Left lobe of liver (tissue), 2 donors: ENCODE data around the gene SH3D19. TPM values are rescaled to one million over a fixed set of nuclear protein-coding genes. Genes with fewer than 3 reads are reported as not detected.
"Not testable (repeated sequence)": the region's sequence is repeated elsewhere in the genome, so short reads cannot be mapped to it uniquely, and the experiment has no call there.

Experiments
- ATAC-seq: fragments of 200-7000 bp; cut with Tn5 transposase; one replicate; pipeline ENCODE4 v1.9.1; 2020; ENCODE audit warnings: mild to moderate bottlenecking, moderate library complexity
- DNase-seq: peaks from one replicate; pipeline ENCODE4 v3.0.0-alpha.2; 2020; ENCODE audit warnings: low spot score
- total RNA-seq: library from RNA; stranded (reverse); gene quantifications from one replicate; pipeline ENCODE4 v1.2.1, GENCODE V29; 2021
- donor health status: DM: no; HTN: no; CAD: no; lungs with moderate emphysema.
- donor health status: DM: no; HTN: yes; CAD: no.

SH3D19 gene
- total RNA-seq, 1 donor from 2014 or later: 38.7 TPM

DNA sequence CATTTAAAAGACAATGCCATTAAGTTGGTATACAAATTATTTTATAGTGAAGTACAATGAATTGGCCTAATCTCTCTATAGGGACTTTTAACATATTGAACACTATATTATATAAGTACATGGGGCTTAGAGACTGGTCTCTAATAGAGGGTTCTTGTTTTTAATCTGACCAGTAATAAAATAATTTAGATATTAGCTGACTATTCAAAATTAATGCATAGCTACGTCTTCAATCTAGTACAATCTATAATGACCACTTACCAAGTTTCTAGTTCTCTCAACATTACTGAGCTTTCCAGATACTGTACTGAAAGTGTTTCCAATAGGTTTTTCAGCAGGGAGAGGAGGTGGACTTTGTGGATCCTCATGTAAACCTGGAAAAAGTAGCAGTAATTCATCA, 166.4 kb downstream of the SH3D19 start:
- DNase-seq (no peak), ATAC-seq (no peak)

DNA sequence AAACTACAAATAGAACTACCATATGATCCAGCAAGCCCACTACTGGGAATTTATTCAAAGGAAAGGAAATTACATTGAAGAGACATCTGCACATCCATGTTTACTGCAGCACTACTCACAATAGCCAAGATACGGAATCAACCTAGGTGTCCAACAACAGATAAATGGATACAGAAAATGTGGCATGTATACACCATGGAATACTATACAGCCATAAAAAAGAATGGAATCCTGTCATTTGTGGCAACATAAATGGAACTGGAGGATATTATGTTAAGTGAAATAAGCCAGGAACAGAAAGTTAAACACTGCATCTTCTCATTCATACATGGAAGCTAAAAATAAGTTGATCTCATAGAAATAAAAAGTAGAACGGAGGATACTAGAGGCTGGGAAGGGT, 167.9 kb downstream of the SH3D19 start:
- DNase-seq (no peak), ATAC-seq (no peak)

DNA sequence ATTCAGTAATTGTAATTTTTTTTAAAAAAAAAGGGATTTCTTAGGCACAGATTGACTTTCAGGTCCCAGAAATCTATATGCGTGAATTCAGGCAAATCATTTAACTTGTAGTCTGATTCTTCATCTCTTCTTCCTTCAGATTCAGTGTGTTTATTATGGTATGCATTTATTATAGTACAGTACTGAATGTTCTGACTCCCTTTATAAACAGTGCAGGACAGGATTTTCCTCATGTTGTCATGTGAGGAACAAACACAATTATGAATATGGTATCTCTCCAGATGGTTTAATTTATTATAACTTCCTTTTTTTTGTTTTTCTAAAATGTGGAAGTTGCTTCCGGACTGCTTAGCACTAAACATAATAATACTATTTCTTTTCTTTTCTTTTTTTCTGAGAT, 171.8 kb downstream of the SH3D19 start:
- DNase-seq (no peak), ATAC-seq (no peak)

DNA sequence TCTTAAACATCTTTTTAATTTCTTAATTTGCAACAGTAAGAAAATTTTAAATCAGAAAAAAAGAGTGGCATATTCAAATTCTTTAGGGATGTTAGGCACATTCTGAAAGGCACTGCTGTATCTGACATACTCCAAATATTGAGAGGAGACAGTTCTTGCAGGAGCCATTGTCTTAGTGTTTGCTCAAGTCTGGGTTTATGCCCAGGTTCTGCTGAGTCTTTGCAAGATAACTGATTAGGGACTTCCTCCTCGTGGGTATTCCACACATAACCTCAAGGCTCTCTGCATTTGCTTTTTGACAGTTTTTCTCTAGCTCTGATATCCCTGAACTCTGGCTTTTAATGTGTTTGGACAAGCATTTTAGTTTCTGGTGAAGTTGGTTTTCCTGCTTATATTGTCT, 173.4 kb downstream of the SH3D19 start:
- DNase-seq (no peak), ATAC-seq (peak; percentile 33)

DNA sequence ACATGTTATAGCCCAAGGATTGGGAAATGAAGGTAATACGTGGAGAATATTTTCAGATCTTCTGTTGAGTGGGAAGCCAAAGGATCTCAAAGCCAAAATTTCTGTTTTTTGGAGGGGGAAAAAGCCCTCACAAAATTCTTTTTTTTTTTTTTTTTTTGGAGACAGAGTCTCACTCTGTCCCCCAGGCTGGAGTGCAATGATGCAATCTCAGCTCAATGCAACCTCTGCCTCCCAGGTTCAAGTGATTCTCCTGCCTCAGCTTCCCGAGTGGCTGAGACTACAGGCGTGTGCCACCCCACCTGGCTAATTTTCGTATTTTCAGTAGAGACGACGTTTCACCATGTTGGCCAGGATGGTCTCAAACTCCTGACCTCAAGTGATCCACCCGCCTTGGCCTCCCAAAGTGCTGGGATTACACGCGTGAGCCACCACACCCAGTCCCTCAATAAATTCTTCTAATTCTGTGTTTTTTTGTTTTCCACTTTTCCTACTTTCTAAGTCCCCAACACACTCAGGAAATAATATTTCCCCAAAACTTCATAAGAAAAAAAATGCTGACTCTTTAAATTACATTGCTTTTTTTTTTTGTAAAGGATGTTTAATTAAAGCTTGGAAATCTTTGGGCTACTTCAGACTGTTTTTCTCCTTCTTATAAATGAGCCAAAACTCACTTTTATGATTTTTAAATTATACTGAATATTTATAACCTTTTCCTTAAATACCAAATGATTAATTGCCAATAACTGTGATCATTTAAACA, 174.4 kb downstream of the SH3D19 start:
- ATAC-seq (no peak), DNase-seq (no peak)

DNA sequence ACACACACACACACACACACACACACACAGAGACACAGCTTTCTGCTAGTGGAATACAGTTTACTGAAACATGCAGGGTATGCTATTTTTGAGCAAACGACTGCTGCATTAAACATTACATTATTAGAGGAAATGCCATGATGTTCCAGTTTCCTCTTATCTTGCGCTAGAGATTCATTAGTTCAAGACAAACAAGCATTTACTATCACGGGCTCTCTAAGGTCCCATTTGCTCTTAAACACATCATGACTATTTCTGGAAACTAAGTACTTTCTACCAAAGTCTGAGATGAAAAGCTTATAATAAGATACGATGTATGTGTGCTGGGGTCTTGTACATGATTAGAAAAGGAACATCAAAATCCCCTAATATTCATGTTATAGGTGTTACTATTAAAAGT, 177.1 kb downstream of the SH3D19 start:
- no peak for ATAC-seq
- DNase-seq: no peak

DNA sequence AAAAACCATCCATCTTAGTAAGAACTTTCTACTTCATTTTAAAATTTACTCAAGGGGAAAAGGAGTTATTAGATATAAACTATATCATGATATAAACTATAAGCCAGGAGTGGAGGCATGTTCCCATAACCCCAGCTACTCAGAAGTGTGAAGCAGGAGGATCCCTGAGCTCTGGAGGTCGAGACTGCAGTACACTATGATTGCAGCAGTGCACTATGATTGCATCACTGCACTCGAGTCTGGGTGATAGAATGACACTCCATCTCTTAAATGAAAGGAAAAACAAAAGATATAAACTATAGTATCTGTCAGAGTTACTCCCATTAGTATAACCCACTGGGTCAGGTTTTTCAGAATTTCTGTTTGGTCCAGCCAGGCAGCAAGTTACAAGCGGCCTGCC, 178.4 kb downstream of the SH3D19 start:
- DNase-seq: no peak

DNA sequence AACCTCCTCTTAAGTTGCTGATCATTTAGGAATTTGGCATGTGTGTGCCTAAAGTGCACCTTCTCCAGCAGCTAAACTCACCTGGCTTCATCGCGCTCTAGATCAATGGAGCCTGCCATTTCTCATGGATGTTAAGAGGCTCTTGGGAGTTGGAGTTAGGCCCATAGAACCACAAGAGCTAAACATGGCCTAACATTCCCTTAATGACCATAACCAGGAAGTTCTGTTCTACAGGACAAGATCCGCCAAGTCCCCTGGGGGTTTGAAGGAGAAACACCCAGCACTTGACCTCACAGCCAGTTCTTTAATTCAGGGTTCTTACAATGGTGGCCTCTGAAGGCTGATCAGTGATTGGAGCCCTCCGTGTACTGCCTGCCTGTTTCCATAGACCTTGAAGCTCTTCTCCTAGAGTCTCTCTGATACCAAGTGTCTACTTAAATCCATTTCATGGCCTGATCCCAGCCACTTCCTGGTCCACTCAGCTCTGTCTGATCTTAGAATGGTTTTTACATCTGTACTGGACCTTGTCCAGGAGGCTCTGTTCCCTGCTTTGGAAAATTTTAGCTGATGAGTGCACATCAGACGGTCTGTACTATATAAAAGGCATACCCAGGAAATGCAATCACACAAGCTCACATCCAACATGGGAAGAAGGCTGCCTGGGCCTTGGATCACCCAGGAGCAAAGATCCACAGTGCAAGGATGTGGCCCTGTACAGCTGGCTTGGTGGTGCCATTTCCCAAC, 180.9 kb downstream of the SH3D19 start:
- ATAC-seq (no peak), DNase-seq (no peak)

More for the DNA sequence above, 178.4 kb downstream of the SH3D19 start:
- peak; percentile 28 for ATAC-seq

DNA sequence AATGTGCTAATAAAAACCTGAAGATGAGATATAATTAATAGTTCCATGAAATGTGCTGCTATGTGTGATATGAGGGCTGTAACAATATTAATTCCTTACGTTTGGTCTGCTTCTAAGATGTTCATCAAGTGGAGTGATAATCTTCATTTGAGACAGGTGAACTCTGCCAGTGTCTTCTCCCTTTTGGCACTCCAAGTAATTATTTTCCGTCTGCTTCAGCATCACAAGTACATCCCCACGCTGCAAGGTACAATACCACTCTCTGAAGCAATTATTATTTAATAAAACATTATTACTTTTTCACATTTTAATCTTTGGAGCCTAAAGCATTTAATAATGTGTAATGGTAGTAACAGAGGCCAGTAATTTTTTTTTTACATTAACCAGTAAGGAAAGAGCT, 181.6 kb downstream of the SH3D19 start:
- DNase-seq (no peak), ATAC-seq (no peak)

DNA sequence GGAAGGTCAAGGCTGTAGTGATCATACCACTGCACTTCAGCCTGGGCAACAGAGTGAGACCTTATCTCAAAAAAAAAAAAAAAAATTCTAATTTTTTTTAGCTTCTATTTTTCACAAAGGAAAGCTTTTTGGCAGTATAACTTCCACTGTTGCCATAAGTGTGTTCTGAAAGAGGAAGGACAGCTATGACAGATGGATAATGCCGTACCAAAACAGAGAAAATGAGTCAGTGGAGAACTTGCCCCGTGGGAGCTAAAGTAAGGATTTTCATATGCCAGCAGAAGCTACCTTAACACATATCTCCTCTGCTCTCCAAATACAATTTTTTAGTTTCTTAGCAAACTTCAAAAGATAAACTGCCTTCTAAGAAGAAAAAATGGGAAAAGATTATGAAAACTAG, 182.2 kb downstream of the SH3D19 start:
- ATAC-seq: no peak
- DNase-seq: no peak

DNA sequence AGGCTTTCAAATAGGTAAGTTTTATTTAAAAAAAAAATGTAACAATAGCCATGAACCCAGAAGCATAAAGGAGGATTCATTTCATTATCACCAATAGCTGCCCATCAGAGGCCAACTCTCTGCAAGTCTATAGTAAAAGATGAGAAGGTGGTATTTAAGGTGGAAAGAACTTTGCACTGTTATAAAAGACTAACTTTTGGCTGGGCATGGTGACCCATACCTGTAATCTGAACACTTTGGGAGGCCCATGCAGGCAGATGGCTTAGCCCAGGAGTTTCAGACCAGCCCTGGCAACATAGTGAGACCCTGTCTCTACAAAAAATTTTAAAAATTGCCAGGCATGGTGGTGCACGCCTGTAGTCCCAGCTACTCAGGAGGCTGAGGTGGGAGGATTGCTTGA, 182.6 kb downstream of the SH3D19 start:
- ATAC-seq (peak; percentile 76), DNase-seq (no peak)

DNA sequence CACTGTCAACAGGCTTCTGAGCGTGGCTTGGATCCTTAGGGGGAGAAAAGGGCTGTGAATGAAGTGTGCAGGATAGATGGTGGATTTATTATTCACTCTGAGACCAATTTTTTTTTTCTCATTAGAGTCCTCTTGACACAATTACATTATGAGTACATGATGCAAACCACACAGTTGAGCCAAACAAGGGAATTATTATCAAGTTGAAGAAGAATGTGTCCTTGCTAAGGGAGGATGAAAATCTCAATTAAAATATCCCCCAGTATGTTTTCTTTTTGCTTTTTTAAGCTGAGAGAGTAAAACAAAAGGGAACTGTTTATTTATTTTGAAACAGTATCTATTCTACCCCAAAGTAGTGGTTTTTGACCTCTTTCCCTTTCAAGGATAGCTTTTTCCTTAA, 185.6 kb downstream of the SH3D19 start:
- no peak for DNase-seq
- no peak for ATAC-seq

DNA sequence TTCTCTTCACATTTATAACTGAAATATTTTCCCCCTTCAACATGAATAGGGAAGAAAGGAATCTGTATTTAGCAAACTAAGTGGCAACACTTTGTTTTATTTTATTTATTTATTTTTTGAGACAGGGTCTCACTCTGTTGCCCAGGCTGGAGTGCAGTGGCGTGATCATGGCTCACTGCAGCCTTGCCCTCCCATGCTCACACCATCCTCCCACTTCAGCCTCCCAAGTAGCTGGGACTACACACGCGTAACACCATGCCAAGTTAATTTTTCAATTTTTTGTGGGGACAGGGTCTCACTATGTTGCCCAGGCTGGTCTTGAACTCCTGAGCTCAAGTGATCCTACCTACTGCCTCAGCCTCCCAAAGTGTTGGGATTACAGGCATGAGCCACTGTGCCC, 189.4 kb downstream of the SH3D19 start:
- ATAC-seq: not testable (repeated sequence)

DNA sequence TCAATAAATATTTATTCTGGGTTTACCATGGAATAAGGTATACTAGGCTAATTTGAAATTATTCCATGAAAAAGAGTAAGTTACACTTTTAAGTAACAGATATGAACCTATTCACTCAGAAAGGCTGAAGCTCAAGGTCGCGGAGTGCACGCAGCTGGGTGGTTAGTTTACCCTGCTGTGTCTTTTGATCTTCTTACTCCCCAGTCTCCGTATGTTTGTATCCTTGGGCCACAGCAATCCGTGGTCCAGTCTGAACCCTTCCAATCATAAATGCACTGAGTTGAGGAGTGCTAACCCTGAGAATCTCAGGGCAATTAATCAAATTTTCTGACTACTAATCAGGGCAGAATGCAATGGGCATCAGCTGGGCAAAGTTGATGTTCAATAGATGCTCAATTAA, 192.1 kb downstream of the SH3D19 start:
- DNase-seq (no peak), ATAC-seq (no peak)

More for the DNA sequence above, 189.4 kb downstream of the SH3D19 start:
- not testable (repeated sequence) for DNase-seq

DNA sequence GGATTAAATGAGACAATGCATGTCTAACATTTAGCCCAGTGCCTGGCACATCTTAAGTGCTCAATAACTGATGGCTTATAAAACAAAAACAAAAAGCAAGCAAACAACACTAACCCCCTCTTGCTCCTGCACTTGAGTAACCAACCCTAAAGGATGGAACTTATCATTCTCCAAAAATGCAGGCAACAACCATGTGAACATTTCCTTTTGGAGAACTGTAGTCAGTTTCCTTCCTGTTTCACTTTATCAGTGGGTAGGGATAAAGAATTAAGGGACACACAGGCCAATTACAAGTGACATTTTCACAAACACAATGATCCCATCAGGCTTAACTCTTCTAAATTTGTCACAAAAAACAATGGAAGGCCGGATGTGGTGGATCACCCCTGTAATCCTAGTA, 195.6 kb downstream of the SH3D19 start:
- peak; percentile 18 for ATAC-seq

DNA sequence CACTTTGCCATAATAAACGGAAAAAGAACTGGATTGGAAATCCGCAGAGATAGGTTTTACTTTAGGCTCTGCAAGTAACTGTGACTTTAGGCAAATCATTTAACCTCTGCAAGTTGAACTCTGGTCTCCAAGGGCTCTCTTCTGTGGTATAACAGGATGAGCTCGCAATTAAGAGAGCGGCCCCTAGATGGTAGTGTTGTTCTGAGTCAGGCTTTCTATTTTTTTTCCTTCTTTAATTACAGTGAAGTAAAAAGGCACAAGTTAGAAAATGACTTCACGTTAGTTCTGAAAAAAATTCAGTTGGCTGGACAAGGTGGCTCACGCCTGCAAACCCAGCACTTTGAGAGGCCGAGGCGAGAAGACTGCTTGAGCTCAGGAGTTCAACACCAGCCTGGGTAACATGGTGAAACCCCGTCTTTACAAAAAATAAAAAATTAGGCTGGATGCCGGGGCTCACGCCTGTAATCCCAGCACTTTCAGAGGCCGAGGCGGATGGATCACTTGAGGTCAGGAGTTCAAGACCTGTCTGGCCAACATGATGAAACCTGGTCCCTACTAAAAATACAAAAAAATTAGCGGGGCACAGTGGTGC, 207.9 kb downstream of the SH3D19 start:
- ATAC-seq (peak; percentile 98), DNase-seq (peak; percentile 65)

More for the DNA sequence above, 195.6 kb downstream of the SH3D19 start:
- no peak for DNase-seq

DNA sequence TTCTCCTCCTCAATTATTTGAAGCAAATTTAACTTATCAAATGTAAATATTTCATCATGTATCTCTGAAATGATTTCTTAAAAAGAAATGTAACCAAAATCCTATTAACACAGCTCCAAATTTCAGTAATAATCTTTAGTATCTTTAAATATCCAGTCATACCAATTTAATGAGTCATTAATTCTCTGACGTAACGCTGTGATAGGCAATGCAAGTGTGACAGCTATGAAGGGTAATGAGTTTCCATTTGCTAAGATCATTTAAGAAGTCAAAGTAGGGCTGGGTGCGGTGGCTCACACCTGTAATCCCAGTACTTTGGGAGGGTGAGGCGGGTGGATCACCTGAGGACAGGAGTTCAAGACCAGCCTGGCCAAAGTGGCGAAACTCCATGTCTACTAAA, 210.4 kb downstream of the SH3D19 start:
- DNase-seq: no peak
- no peak for ATAC-seq

DNA sequence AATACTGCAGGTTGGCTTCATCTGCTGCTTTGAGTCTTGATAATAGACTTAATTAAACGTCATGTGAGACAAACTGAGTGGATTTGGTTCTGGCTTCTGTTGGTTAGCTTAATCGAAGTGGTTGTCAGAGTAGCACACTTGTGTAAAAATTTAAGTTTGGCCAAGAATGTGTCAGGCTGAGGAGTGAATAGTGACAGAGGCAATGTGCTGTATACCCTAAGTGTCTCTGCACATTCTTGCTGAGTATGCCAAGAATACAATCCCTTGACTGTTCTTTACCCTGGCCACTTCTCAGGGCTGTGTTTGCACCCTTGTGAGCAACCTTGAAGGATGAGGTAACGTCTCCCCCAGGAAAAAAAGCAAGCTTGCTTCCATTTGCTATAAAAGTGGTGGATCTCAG, 211.1 kb downstream of the SH3D19 start:
- ATAC-seq: no peak

DNA sequence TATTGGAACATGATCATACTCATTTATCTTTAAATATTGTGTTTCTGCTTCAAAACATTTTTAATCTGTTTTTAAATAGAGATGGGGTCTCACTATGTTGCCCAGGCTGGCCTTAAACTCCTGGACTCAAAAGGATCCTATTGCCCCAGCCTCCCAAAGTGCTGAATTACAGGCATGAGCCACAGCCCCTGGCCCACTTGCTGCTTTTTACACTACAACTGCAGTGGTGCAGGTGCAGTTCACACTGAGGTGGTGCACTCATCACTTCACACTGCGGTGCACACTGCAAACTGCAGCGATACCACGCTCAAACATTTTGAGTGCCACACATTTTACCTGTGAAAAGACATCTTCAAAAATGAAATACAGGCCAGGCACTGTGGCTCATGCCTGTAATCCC, 215.2 kb downstream of the SH3D19 start:
- ATAC-seq (no peak), DNase-seq (no peak)

More for the DNA sequence above, 211.1 kb downstream of the SH3D19 start:
- no peak for DNase-seq

DNA sequence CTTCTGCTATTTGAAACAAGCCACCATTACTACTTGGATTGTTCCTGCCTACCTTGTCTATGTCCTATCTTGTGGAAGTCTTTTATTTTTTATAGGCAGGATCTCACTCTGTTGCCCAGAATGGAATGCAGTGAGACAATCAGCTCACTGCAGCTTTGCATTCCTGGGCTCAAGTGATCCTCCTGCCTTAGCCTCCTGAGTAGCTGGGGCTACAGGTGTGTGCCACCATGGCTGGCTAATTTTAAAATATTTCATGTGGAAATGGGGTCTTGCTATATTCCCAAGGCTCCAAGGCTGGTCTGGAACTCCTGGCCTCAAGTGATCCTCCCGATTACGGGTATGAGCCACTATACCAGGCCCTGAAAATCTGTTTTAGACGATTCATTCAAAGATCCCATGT, 218.3 kb downstream of the SH3D19 start:
- DNase-seq (no peak), ATAC-seq (no peak)

DNA sequence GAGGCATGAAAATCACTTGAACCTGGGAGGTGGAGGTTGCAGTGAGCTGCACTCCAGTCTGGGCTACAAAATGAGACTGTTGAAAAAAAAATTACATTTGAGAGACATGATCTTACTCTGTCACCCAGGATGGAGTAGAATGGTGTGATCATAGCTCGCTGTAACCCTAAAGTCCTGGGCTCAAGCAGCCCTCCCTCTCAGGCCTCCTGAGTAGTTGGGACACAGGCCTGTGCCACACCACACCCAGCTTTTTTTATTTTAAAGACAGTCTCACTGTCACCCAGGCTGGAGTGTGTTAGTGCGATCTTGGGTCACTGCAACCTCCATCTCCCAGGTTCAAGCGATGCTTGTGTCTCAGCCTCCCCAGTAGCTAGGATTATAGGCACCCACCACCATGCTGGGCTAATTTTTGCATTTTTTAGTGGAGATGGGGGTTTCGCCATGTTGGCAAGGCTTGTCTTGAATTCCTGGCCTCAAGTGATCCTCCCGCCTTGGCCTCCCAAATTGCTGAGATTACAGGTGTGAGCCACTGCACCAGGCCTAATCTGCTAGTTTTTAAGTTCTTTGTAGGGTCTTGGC, 219.9 kb downstream of the SH3D19 start:
- no peak for ATAC-seq
- DNase-seq: no peak

DNA sequence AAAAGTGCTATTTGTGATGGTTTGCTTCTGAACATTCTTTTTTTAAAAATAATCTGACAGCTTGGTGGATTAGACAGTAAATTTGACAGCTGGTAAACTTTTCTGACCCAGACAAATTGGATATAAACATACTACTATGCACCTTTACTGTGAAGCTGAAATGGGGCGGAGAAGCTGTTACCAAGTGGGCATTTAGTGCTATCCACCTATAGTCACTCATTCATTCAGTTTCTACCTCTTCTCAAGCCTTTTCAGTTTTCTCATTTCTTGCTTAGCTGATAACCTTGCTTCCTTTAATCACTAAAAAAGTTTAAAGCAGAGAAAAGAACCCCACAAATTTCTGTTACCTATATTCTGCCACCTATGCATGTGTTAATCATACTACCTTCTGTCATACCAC, 220.8 kb downstream of the SH3D19 start:
- no peak for ATAC-seq
- DNase-seq: no peak
